IMR-90 (cell line): ENCODE measurements around the gene CCT3. TPM values are rescaled to one million over a fixed set of nuclear protein-coding genes. Genes with fewer than 3 reads are reported as not detected.

Source experiments
- ATAC-seq: fragments of 200-7000 bp; cut with Tn5 transposase; 2 replicates; pipeline ENCODE4 v1.9.1; 2020; ENCODE audit warnings: low read depth, mild to moderate bottlenecking, moderate library complexity
- BruUV-seq: library from RNA; stranded (reverse); fragments of 400-500 nt; replicated peaks from 2 replicates; lab custom pipeline; 2021; lab: Mats Ljungman, UMichigan
- CTCF ChIA-PET: fragments of 300-600 bp; formaldehyde crosslinking; extraction: SDS; loops from one replicate; lab custom pipeline; 2021; ENCODE audit warnings: antibody characterized with exemption; lab: Yijun Ruan, JAX
- POLR2A ChIA-PET: fragments of 300-600 bp; sonication (Branson Sonifier 250); formaldehyde crosslinking; loops from one replicate; lab custom pipeline; 2022; ENCODE audit warnings: antibody characterized with exemption; ENCODE audit not compliant: unreplicated experiment; lab: Charles Lee
- DNase-seq: peaks from one replicate; pipeline ENCODE4 v3.0.0; 2013
- H2AFZ ChIP-seq: replicated peaks from 2 replicates; pipeline ENCODE3; 2013; ENCODE audit warnings: low read length, mild to moderate bottlenecking; ENCODE audit not compliant: poor library complexity
- H2AK5ac ChIP-seq: 2 replicates; pipeline ENCODE4 v1.6.1; 2013; ENCODE audit warnings: low read depth, low read length, inconsistent platforms
- H2AK9ac ChIP-seq: replicated peaks from 2 replicates; pipeline ENCODE3; 2013; ENCODE audit warnings: mild to moderate bottlenecking, low read depth, low read length, moderate library complexity; ENCODE audit not compliant: poor library complexity
- H2BK120ac ChIP-seq: 2 replicates; pipeline ENCODE4 v1.6.1; 2013; ENCODE audit warnings: low read depth, low read length, inconsistent platforms
- H2BK15ac ChIP-seq: 3 replicates; pipeline ENCODE4 v1.6.1; 2013; ENCODE audit warnings: low read depth, low read length, inconsistent platforms
- H2BK20ac ChIP-seq: 2 replicates; pipeline ENCODE4 v1.6.1; 2013; ENCODE audit warnings: low read depth, mild to moderate bottlenecking, inconsistent platforms, low read length, moderate library complexity
- H2BK5ac ChIP-seq: 2 replicates; pipeline ENCODE4 v1.6.1; 2013; ENCODE audit warnings: mild to moderate bottlenecking, low read depth, low read length, inconsistent platforms; ENCODE audit not compliant: poor library complexity, severe bottlenecking
- H3K14ac ChIP-seq: replicated peaks from 2 replicates; pipeline ENCODE4 v1.6.1; 2013; ENCODE audit warnings: low read depth, low read length, inconsistent platforms
- H3K18ac ChIP-seq: 2 replicates; pipeline ENCODE4 v1.6.1; 2013; ENCODE audit warnings: low read depth, low read length, control low read depth
- H3K23ac ChIP-seq: 2 replicates; pipeline ENCODE4 v1.6.1; 2013; ENCODE audit warnings: low read depth, low read length, inconsistent platforms
- H3K27ac ChIP-seq: 2 replicates; pipeline ENCODE4 v1.5.1; 2013; ENCODE audit warnings: mild to moderate bottlenecking, control low read depth, low read length; ENCODE audit not compliant: insufficient read depth
- H3K27me3 ChIP-seq: 2 replicates; pipeline ENCODE4 v1.6.1; 2013; ENCODE audit warnings: low read length; ENCODE audit not compliant: control insufficient read depth, insufficient read depth
- H3K36me3 ChIP-seq: 2 replicates; pipeline ENCODE4 v1.6.1; 2013; ENCODE audit warnings: low read length, mixed read lengths; ENCODE audit not compliant: control insufficient read depth, insufficient read depth
- H3K4ac ChIP-seq: 2 replicates; pipeline ENCODE4 v1.6.1; 2013; ENCODE audit warnings: low read depth, low read length, inconsistent platforms
- H3K4me1 ChIP-seq: 2 replicates; pipeline ENCODE4 v1.6.1; 2013; ENCODE audit warnings: low read length, mixed read lengths; ENCODE audit not compliant: control insufficient read depth, insufficient read depth
- H3K4me2 ChIP-seq: 2 replicates; pipeline ENCODE4 v1.6.1; 2013; ENCODE audit warnings: low read depth, mild to moderate bottlenecking, control low read depth, low read length, moderate library complexity
- H3K4me3 ChIP-seq: 2 replicates; pipeline ENCODE4 v1.5.1; 2013; ENCODE audit warnings: low read depth, mild to moderate bottlenecking, control low read depth, low read length, moderate library complexity; ENCODE audit not compliant: insufficient read depth
- H3K56ac ChIP-seq: 2 replicates; pipeline ENCODE4 v1.6.1; 2013; ENCODE audit warnings: low read length, inconsistent platforms; ENCODE audit not compliant: insufficient read depth; ENCODE audit errors: extremely low read depth
- H3K79me1 ChIP-seq, 2 experiments: 2 replicates each; pipeline ENCODE4 v1.6.1; 2013; ENCODE audit warnings: low read length in 2 of 2, inconsistent platforms in 1 of 2, low read depth in 1 of 2
- H3K9ac ChIP-seq: 2 replicates; pipeline ENCODE4 v1.6.1; 2013; ENCODE audit warnings: low read depth, low read length, control low read depth
- H3K9me1 ChIP-seq: 2 replicates; pipeline ENCODE4 v1.6.1; 2013; ENCODE audit warnings: low read length, inconsistent platforms; ENCODE audit not compliant: insufficient read depth
- H3K9me3 ChIP-seq: 2 replicates; pipeline ENCODE4 v1.6.1; 2013; ENCODE audit warnings: low read length; ENCODE audit not compliant: control insufficient read depth, insufficient read depth
- H4K20me1 ChIP-seq: 2 replicates; pipeline ENCODE4 v1.6.1; 2013; ENCODE audit warnings: low read length, inconsistent platforms; ENCODE audit not compliant: insufficient read depth
- H4K5ac ChIP-seq: 2 replicates; pipeline ENCODE4 v1.6.1; 2013; ENCODE audit warnings: mild to moderate bottlenecking, low read depth, low read length, control low read depth
- H4K8ac ChIP-seq, 2 experiments: 2 replicates each; pipeline ENCODE4 v1.6.1; 2013; ENCODE audit warnings: low read depth in 2 of 2, low read length in 2 of 2, control low read depth in 1 of 2, inconsistent platforms in 1 of 2
- H4K91ac ChIP-seq: 2 replicates; pipeline ENCODE4 v1.6.1; 2013; ENCODE audit warnings: low read depth, low read length, inconsistent platforms; ENCODE audit not compliant: insufficient read depth
- BHLHE40 ChIP-seq: fragments of 150-350 bp; IDR thresholded peaks from 2 replicates; pipeline ENCODE4 v1.6.1; 2016; ENCODE audit warnings: mild to moderate bottlenecking, low read depth, low read length
- CEBPB ChIP-seq: IDR thresholded peaks from 2 replicates; pipeline ENCODE4 v1.6.1; 2012; ENCODE audit warnings: low read depth, low read length, improper control_type of control experiment
- CHD1 ChIP-seq: IDR thresholded peaks from 2 replicates; pipeline ENCODE4 v1.6.1; 2012; ENCODE audit warnings: low read depth, low read length, improper control_type of control experiment
- FOS ChIP-seq: fragments of 150-350 bp; IDR thresholded peaks from 2 replicates; pipeline ENCODE4 v1.6.1; 2016; ENCODE audit warnings: low read depth, low read length
- MAFK ChIP-seq: IDR thresholded peaks from 2 replicates; pipeline ENCODE4 v1.6.1; 2012; ENCODE audit warnings: low read depth, low read length, improper control_type of control experiment
- MAZ ChIP-seq: IDR thresholded peaks from 2 replicates; pipeline ENCODE4 v1.6.1; 2012; ENCODE audit warnings: low read depth, mild to moderate bottlenecking, low read length, improper control_type of control experiment, moderate library complexity, borderline replicate concordance
- MXI1 ChIP-seq: IDR thresholded peaks from 2 replicates; pipeline ENCODE4 v1.6.1; 2012; ENCODE audit warnings: low read depth, mild to moderate bottlenecking, low read length, moderate library complexity, borderline replicate concordance
- NFE2L2 ChIP-seq: fragments of 150-350 bp; IDR thresholded peaks from 2 replicates; pipeline ENCODE4 v1.6.1; 2016; ENCODE audit warnings: low read depth, mild to moderate bottlenecking, low read length
- POLR2A ChIP-seq: IDR thresholded peaks from 2 replicates; pipeline ENCODE4 v1.6.1; 2012; ENCODE audit warnings: mild to moderate bottlenecking, low read depth, low read length
- RAD21 ChIP-seq: IDR thresholded peaks from 2 replicates; pipeline ENCODE4 v1.6.1; 2012; ENCODE audit warnings: low read length, improper control_type of control experiment
- RCOR1 ChIP-seq: IDR thresholded peaks from 2 replicates; pipeline ENCODE4 v1.6.1; 2012; ENCODE audit warnings: mild to moderate bottlenecking, low read length, improper control_type of control experiment; ENCODE audit not compliant: insufficient replicate concordance
- RFX5 ChIP-seq: IDR thresholded peaks from 2 replicates; pipeline ENCODE4 v1.8.0; 2012; ENCODE audit warnings: low read depth, mild to moderate bottlenecking, low read length, moderate library complexity
- SMC3 ChIP-seq: fragments of 150-350 bp; IDR thresholded peaks from 2 replicates; pipeline ENCODE4 v1.6.1; 2016; ENCODE audit warnings: low read depth, mild to moderate bottlenecking, antibody characterized with exemption, low read length, moderate library complexity
- WGBS, 2 experiments: methylation state at CpG; one replicate each; pipeline versions ENCODE4 v1.1.5 to v1.1.7; 2013; ENCODE audit warnings: missing lambda C conversion rate in 2 of 2; ENCODE audit not compliant: insufficient read length in 1 of 2; ENCODE audit errors: extremely low coverage in 2 of 2; 5-methylcytosine and 5-hydroxymethylcytosine counted together
- dilution Hi-C: fragments of 300-500 bp; cut with HindIII; formaldehyde crosslinking; loops from one replicate; pipeline ENCODE4 v1.14.3; 2018; ENCODE audit warnings: low sequenced_read_pairs; ENCODE audit not compliant: unreplicated experiment
- in situ Hi-C: fragments of 300-500 bp; cut with MboI; formaldehyde crosslinking; loops from 3 replicates; pipeline ENCODE4 v1.14.3; 2019; ENCODE audit warnings: low sequenced_read_pairs, inconsistent platforms, mixed read lengths
- intact Hi-C: fragments of 100-400 bp; cut with micrococcal nuclease; formaldehyde crosslinking; loops from 2 replicates; pipeline ENCODE4 v1.10.0; 2022
- polyA plus RNA-seq, 3 experiments: library from polyadenylated mRNA; depleted of rRNA; stranded (reverse); fragments of >200 nt; gene quantifications; 2 replicates each; pipeline ENCODE4 v1.2.3, GENCODE V29; 2012; ENCODE audit warnings: low replicate concordance in 1 of 3
- total RNA-seq: library from RNA; depleted of rRNA; stranded (reverse); fragments of >200 nt; gene quantifications from 2 replicates; pipeline ENCODE4 v1.2.3, GENCODE V29; 2012
- TF ChIP-seq, protein P1 (sequence below): conservative IDR thresholded peaks from 2 replicates; pipeline ENCODE4 v1.5.1; 2012; ENCODE audit warnings: mild to moderate bottlenecking, low read depth, low read length, improper control_type of control experiment
- TF ChIP-seq, protein P2 (sequence below): fragments of 150-350 bp; IDR thresholded peaks from 2 replicates; pipeline ENCODE4 v1.6.1; 2017; ENCODE audit warnings: mild to moderate bottlenecking, antibody characterized with exemption, low read length, low read depth
- TF ChIP-seq, protein P3 (sequence below): fragments of 150-350 bp; IDR thresholded peaks from 2 replicates; pipeline ENCODE4 v1.6.1; 2016; ENCODE audit warnings: low read depth, mild to moderate bottlenecking, low read length, moderate library complexity, borderline replicate concordance

Gene CCT3
- total and polyA plus RNA-seq, 2 of the 4 experiments (the other 2 are of a cell fraction): 313 to 595 TPM

GRCh38 chr1:156283521-156283920 lies 54.6 kb downstream of the CCT3 start:
- Histone ChIP-seq H4K8ac (peak overlapping the region; percentile 59 to 99; a peak in 3 of 4 replicates), H3K9ac (peak overlapping the region; percentile 76), H4K5ac (peak overlapping the region; percentile 74), H3K18ac (no peak overlapping the region), H3K79me1 (peaks cover 36 to 57% of the 10 kb centered on the region in 2 experiments; a peak in 3 of 4 replicates), H3K9me3 (no peaks in the 10 kb centered on the region), H3K27ac (peak overlapping the region; percentile 62), H3K56ac (peak overlapping the region; percentile 77), H2AK9ac (peak overlapping the region; percentile 92), H2BK5ac (peak overlapping the region; percentile 67), H2AFZ (peak overlapping the region; percentile 92), H3K4me1 (peaks cover 9% of the 10 kb centered on the region), H3K14ac (peak overlapping the region; percentile 99), H3K4me3 (peak overlapping the region; percentile 67), H3K4ac (peak overlapping the region; percentile 95), H3K27me3 (no peaks in the 10 kb centered on the region), H2AK5ac (peak overlapping the region; percentile 63), H4K20me1 (peaks cover 30% of the 10 kb centered on the region), H2BK15ac (no peak overlapping the region; the same call in 2 of the 3 replicates), H3K4me2 (peak overlapping the region; percentile 83), H2BK120ac (peak overlapping the region; percentile 18; the same call in 1 of the 2 replicates), H2BK20ac (no peak overlapping the region), H3K36me3 (peaks cover 11% of the 10 kb centered on the region), H3K23ac (peak overlapping the region; percentile 97; the same call in 1 of the 2 replicates), H3K9me1 (peaks cover 7% of the 10 kb centered on the region), H4K91ac (peak overlapping the region; percentile 85)
- ChIA-PET POLR2A (interaction anchor here (1.3 to 1.7 kb wide), 2 partner anchors 12 to 71 kb away, joined by 4 to 8 read pairs; partner anchors contain the start of genes GLMP and PMF1), CTCF (no interaction called here)
- intact Hi-C loops: no loop called here
- TF ChIP-seq RAD21: no peak
- TF ChIP-seq FOS: no peak
- TF ChIP-seq RFX5: no peak
- TF ChIP-seq, protein P1, sequence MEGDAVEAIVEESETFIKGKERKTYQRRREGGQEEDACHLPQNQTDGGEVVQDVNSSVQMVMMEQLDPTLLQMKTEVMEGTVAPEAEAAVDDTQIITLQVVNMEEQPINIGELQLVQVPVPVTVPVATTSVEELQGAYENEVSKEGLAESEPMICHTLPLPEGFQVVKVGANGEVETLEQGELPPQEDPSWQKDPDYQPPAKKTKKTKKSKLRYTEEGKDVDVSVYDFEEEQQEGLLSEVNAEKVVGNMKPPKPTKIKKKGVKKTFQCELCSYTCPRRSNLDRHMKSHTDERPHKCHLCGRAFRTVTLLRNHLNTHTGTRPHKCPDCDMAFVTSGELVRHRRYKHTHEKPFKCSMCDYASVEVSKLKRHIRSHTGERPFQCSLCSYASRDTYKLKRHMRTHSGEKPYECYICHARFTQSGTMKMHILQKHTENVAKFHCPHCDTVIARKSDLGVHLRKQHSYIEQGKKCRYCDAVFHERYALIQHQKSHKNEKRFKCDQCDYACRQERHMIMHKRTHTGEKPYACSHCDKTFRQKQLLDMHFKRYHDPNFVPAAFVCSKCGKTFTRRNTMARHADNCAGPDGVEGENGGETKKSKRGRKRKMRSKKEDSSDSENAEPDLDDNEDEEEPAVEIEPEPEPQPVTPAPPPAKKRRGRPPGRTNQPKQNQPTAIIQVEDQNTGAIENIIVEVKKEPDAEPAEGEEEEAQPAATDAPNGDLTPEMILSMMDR: no peak
- TF ChIP-seq MXI1: no peak
- TF ChIP-seq CHD1: no peak
- TF ChIP-seq MAZ: no peak
- no peak for TF ChIP-seq BHLHE40
- no peak for TF ChIP-seq POLR2A
- TF ChIP-seq, protein P2, sequence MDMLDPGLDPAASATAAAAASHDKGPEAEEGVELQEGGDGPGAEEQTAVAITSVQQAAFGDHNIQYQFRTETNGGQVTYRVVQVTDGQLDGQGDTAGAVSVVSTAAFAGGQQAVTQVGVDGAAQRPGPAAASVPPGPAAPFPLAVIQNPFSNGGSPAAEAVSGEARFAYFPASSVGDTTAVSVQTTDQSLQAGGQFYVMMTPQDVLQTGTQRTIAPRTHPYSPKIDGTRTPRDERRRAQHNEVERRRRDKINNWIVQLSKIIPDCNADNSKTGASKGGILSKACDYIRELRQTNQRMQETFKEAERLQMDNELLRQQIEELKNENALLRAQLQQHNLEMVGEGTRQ: no peak
- TF ChIP-seq RCOR1: no peak
- TF ChIP-seq MAFK: no peak
- TF ChIP-seq SMC3: no peak
- TF ChIP-seq NFE2L2: no peak
- TF ChIP-seq, protein P3, sequence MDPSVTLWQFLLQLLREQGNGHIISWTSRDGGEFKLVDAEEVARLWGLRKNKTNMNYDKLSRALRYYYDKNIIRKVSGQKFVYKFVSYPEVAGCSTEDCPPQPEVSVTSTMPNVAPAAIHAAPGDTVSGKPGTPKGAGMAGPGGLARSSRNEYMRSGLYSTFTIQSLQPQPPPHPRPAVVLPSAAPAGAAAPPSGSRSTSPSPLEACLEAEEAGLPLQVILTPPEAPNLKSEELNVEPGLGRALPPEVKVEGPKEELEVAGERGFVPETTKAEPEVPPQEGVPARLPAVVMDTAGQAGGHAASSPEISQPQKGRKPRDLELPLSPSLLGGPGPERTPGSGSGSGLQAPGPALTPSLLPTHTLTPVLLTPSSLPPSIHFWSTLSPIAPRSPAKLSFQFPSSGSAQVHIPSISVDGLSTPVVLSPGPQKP: no peak
- no peak for TF ChIP-seq CEBPB
- DNase-seq (no peak), ATAC-seq (no peak)
- in situ Hi-C loops: no loop called here
- WGBS, 2 experiments: no CpG with 5 or more reads among the region's 1 CpG
- dilution Hi-C loops: no loop called here
- BruUV-seq: no TSS peak
